GM06990 (cell line): ENCODE data around the gene KRT7.

Experiments used
- DNase-seq: peaks from one replicate; pipeline ENCODE4 v3.0.0-alpha.2; 2011; ENCODE audit not compliant: insufficient read length; ENCODE audit errors: extremely low read depth
- H3K27me3 ChIP-seq: replicated peaks from 2 replicates; pipeline ENCODE4 v1.6.0; 2011; ENCODE audit warnings: low read length; ENCODE audit not compliant: control insufficient read depth, insufficient read depth
- H3K36me3 ChIP-seq: 2 replicates; pipeline ENCODE4 v1.5.1; 2011; ENCODE audit warnings: low read length; ENCODE audit not compliant: control insufficient read depth, insufficient read depth
- H3K4me3 ChIP-seq: replicated peaks from 2 replicates; pipeline ENCODE4 v1.5.1; 2011; ENCODE audit warnings: low read depth, mild to moderate bottlenecking, control low read depth, low read length
- TF ChIP-seq, protein P1 (sequence below): IDR thresholded peaks from 2 replicates; pipeline ENCODE4 v1.5.1; 2011; ENCODE audit warnings: low read length, control low read depth, mild to moderate bottlenecking, inconsistent platforms; ENCODE audit not compliant: insufficient read depth, poor library complexity, severe bottlenecking

Gene KRT7

DNA sequence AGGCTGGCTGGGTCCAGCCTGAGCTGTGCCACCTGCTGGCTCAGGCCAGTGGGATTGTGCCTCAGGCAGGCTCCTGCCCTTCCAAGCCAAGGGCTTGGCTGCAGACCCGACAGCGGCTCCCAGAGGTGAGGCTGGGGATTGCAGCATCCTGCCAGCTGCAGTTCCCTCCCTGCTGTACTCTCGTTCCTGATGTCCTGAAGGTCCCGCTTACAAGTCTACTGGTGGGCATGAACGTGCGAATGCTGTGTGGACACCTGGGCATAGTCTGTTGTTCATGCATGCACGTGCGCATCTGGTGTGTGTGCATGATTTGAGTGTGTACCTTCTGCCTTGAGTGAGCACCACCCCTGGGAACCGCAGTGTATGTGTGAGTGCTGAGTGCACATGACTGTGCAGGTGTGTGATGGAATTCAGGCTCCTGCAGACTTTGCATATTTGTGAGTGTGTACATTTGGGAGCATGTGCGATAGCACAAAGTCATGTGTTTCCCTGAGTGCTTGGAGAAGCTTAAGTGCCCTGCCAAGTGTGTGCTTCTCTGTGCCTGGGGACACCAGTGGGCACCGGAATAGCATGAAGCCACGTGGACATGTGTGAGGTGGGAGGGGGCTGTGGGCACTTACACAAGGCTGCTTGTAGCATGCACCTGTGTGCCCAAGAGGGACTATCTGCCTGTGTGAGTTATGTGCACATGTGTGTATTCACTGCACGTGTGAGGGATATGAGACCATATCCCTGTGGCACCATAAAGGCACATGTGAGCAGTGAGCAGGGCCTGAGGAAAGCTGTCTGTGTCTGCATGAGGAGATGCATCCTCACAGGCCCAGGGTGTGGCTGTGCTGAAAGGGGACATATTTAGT is 19.3 kb upstream of the KRT7 start:
- no peaks in the 10 kb centered on the region; the same call in 1 of the 2 replicates for H3K27me3 ChIP-seq
- TF ChIP-seq, protein P1, sequence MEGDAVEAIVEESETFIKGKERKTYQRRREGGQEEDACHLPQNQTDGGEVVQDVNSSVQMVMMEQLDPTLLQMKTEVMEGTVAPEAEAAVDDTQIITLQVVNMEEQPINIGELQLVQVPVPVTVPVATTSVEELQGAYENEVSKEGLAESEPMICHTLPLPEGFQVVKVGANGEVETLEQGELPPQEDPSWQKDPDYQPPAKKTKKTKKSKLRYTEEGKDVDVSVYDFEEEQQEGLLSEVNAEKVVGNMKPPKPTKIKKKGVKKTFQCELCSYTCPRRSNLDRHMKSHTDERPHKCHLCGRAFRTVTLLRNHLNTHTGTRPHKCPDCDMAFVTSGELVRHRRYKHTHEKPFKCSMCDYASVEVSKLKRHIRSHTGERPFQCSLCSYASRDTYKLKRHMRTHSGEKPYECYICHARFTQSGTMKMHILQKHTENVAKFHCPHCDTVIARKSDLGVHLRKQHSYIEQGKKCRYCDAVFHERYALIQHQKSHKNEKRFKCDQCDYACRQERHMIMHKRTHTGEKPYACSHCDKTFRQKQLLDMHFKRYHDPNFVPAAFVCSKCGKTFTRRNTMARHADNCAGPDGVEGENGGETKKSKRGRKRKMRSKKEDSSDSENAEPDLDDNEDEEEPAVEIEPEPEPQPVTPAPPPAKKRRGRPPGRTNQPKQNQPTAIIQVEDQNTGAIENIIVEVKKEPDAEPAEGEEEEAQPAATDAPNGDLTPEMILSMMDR, result peak; percentile 93
- H3K36me3 ChIP-seq, result no peaks in the 10 kb centered on the region
- peak; percentile 44 for DNase-seq
- no peak overlapping the region for H3K4me3 ChIP-seq

DNA sequence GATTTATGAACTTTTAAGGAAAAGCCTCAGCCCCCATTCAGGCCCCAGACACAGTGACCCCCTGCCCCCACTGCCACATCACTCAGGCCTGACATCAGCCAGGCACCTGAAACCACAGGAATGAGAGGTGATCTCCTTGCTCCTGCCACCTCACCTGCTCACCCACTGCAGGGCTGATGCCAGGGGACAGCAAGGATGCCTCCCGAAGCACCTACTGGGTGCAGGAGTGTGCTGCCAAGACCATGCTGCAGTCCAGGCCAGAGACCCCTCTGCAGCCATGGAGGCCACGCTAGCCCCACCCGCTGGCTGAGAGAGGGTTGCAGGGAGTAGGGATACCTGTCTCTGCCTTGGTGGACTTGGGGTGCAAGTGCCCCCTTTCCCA is 18.6 kb upstream of the KRT7 start:
- Histone ChIP-seq H3K27me3 (no peaks in the 10 kb centered on the region; the same call in 1 of the 2 replicates), H3K36me3 (no peaks in the 10 kb centered on the region), H3K4me3 (no peak overlapping the region)
- DNase-seq, result no peak
- TF ChIP-seq, protein P1, result peak; percentile 13

- TF ChIP-seq, protein P1, result no peak
- no peaks in the 10 kb centered on the region for H3K27me3 ChIP-seq
- no peaks in the 10 kb centered on the region for H3K36me3 ChIP-seq
- no peak overlapping the region for H3K4me3 ChIP-seq
- no peak for DNase-seq
Observed at GRCh38 chr12:52215587-52216031, 17.4 kb upstream of the KRT7 start.

DNA sequence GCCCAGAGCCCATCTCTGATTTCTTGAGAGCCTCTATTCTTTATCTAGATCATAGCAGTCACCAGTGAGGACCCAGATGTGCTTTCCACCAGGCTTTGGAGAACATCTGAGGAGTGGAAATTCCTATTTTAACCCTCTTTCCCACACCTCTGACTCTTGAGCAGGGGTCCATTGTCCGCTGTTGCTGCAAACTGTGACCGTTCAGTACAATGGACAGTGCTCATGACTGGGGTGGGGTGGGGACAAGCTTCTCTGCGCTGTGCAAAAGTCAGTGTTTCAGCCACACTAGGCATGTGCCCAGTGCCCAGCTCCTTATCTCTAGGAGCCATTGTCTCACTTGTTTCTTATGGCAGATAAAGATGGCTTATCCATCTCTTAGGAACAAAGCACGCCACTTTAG is 16.9 kb upstream of the KRT7 start:
- H3K36me3 ChIP-seq, result no peaks in the 10 kb centered on the region
- no peaks in the 10 kb centered on the region for H3K27me3 ChIP-seq
- no peak for DNase-seq
- no peak overlapping the region for H3K4me3 ChIP-seq
- TF ChIP-seq, protein P1, result no peak

- H3K4me3 ChIP-seq, result no peak overlapping the region
- TF ChIP-seq, protein P1, result no peak
Observed at GRCh38 chr12:52216807-52217206, 16.2 kb upstream of the KRT7 start.

More at GRCh38 chr12:52216807-52217206, 16.2 kb upstream of the KRT7 start:
- DNase-seq, result no peak
- Histone ChIP-seq H3K36me3 (no peaks in the 10 kb centered on the region), H3K27me3 (no peaks in the 10 kb centered on the region)
